ENCODE measurements around the gene MON2. TPM values are rescaled to one million over a fixed set of nuclear protein-coding genes. Genes with fewer than 3 reads are reported as not detected.

The MON2 gene
- total and polyA plus RNA-seq, 2 of the 13 experiments (the other 11 are each of a cell fraction or from before 2014, with no cell fraction given): 10.5 to 24.8 TPM

DNA sequence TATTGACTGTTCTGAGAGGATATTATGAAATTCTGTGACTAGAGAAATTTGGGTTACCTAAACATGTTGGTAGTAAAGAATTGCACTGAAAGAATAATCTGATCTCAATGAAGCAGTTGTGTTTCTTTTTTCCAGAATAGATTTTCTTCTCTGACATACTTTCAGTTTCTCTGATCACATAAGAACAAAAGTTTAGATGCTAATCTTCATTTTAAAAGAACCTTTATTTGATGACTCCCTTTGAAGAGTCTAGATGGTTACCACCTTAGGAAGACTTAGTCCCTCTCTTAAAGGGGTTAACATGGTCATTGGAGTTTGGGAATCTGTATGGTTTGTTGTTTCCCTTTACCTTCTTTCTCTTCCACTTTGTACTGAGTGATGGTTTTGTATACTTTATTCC is 58.6 kb downstream of the MON2 start:
- no TSS peak for BruUV-seq (replicated peaks)
- ChIA-PET POLR2A (no interaction called here), CTCF (ENCODE audit: low intra/inter-chr PET ratio, low total read pairs) (no interaction called here)
- intact Hi-C loops (cut with micrococcal nuclease; ENCODE audit: unreplicated experiment): loop anchor here (5.0 kb wide), 1 partner anchor 88 kb away; no protein-coding TSS in a partner anchor
- H3K27ac ChIP-seq (ENCODE audit: extremely low read length, insufficient read depth, low read length): no peak overlapping the region
- H2AFZ ChIP-seq (ENCODE audit: low read length): no peak overlapping the region
- TF ChIP-seq, protein P1, sequence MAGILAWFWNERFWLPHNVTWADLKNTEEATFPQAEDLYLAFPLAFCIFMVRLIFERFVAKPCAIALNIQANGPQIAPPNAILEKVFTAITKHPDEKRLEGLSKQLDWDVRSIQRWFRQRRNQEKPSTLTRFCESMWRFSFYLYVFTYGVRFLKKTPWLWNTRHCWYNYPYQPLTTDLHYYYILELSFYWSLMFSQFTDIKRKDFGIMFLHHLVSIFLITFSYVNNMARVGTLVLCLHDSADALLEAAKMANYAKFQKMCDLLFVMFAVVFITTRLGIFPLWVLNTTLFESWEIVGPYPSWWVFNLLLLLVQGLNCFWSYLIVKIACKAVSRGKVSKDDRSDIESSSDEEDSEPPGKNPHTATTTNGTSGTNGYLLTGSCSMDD (CRISPR knock-in tag; IDR thresholded peaks at IDR 0.05): no peak
- TF ChIP-seq ZMYM4 (CRISPR knock-in tag; IDR thresholded peaks at IDR 0.05) (no peak), ZNF883 (CRISPR knock-in tag; IDR thresholded peaks at IDR 0.05; ENCODE audit: not compliant biosample characterization) (no peak), FOXK2 (IDR thresholded peaks at IDR 0.05) (no peak), ONECUT2 (CRISPR knock-in tag; IDR thresholded peaks at IDR 0.05) (no peak), GTF2F1 (IDR thresholded peaks at IDR 0.05; ENCODE audit: low read length) (no peak), ZNF343 (CRISPR knock-in tag; IDR thresholded peaks at IDR 0.05) (no peak), ZNF101 (CRISPR knock-in tag; IDR thresholded peaks at IDR 0.05; ENCODE audit: borderline replicate concordance, low read depth) (no peak), CHD4 (IDR thresholded peaks at IDR 0.05; ENCODE audit: borderline replicate concordance, low read length) (no peak), ZNF337 (CRISPR knock-in tag; IDR thresholded peaks at IDR 0.05; ENCODE audit: borderline replicate concordance, low read depth) (no peak)
- TF ChIP-seq, protein P2, sequence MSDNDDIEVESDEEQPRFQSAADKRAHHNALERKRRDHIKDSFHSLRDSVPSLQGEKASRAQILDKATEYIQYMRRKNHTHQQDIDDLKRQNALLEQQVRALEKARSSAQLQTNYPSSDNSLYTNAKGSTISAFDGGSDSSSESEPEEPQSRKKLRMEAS (IDR thresholded peaks at IDR 0.05): no peak
- TF ChIP-seq, protein P3, sequence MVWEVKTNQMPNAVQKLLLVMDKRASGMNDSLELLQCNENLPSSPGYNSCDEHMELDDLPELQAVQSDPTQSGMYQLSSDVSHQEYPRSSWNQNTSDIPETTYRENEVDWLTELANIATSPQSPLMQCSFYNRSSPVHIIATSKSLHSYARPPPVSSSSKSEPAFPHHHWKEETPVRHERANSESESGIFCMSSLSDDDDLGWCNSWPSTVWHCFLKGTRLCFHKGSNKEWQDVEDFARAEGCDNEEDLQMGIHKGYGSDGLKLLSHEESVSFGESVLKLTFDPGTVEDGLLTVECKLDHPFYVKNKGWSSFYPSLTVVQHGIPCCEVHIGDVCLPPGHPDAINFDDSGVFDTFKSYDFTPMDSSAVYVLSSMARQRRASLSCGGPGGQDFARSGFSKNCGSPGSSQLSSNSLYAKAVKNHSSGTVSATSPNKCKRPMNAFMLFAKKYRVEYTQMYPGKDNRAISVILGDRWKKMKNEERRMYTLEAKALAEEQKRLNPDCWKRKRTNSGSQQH (CRISPR knock-in tag; IDR thresholded peaks at IDR 0.05; ENCODE audit: low read depth): no peak
- TF ChIP-seq, protein P4, sequence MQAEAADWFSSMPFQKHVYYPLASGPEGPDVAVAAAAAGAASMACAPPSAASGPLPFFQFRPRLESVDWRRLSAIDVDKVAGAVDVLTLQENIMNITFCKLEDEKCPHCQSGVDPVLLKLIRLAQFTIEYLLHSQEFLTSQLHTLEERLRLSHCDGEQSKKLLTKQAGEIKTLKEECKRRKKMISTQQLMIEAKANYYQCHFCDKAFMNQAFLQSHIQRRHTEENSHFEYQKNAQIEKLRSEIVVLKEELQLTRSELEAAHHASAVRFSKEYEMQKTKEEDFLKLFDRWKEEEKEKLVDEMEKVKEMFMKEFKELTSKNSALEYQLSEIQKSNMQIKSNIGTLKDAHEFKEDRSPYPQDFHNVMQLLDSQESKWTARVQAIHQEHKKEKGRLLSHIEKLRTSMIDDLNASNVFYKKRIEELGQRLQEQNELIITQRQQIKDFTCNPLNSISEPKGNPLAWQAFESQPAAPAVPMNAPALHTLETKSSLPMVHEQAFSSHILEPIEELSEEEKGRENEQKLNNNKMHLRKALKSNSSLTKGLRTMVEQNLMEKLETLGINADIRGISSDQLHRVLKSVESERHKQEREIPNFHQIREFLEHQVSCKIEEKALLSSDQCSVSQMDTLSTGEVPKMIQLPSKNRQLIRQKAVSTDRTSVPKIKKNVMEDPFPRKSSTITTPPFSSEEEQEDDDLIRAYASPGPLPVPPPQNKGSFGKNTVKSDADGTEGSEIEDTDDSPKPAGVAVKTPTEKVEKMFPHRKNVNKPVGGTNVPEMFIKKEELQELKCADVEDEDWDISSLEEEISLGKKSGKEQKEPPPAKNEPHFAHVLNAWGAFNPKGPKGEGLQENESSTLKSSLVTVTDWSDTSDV (CRISPR knock-in tag; IDR thresholded peaks at IDR 0.05): no peak
- TF ChIP-seq, protein P5, sequence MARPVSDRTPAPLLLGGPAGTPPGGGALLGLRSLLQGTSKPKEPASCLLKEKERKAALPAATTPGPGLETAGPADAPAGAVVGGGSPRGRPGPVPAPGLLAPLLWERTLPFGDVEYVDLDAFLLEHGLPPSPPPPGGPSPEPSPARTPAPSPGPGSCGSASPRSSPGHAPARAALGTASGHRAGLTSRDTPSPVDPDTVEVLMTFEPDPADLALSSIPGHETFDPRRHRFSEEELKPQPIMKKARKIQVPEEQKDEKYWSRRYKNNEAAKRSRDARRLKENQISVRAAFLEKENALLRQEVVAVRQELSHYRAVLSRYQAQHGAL (CRISPR knock-in tag; IDR thresholded peaks at IDR 0.05; ENCODE audit: not compliant biosample characterization): no peak
- H3K9ac ChIP-seq (ENCODE audit: insufficient read depth, low read depth, low read length): no peak overlapping the region
- peaks cover 10% of the 10 kb centered on the region for H3K4me1 ChIP-seq (ENCODE audit: insufficient read depth, low read length)
- no peak for DNase-seq (ENCODE audit: low spot score)
- H3K9me3 ChIP-seq (ENCODE audit: low read length): no peaks in the 10 kb centered on the region
- ATAC-seq: no peak
- H3K4me3 ChIP-seq (replicated peaks in 1 of 3; ENCODE audit: insufficient read depth in 1 of 3, low read depth in 2 of 3, low read length in 3 of 3): no peak overlapping the region
- FAIRE-seq: no peak
- in situ Hi-C loops (cut with HindIII; ENCODE audit: extremely low pct_ligation_motif_present, low pct_unique_long_range_greater_than_20kb): no loop called here
- H3K27me3 ChIP-seq (ENCODE audit: control insufficient read depth in 1 of 2, insufficient read depth in 2 of 2, low read length in 2 of 2): no peaks in the 10 kb centered on the region
- no peaks in the 10 kb centered on the region for H4K20me1 ChIP-seq (ENCODE audit: insufficient read depth, low read length)
- H3K36me3 ChIP-seq (replicated peaks in 1 of 2; ENCODE audit: control insufficient read depth in 1 of 2, insufficient read depth in 2 of 2, low read length in 2 of 2): peaks cover 0 to 9% of the 10 kb centered on the region in 2 experiments; a peak in 1 of 5 replicates
- no peak overlapping the region for H3K4me2 ChIP-seq (ENCODE audit: low read depth, low read length)
- no peaks in the 10 kb centered on the region for H3K79me2 ChIP-seq (ENCODE audit: insufficient read depth, low read length)
